ENCODE measurements around the gene GREB1L.
A peak's percentile ranks its signal among the peaks of the same experiment; 100 is the strongest.
"Not testable (repeated sequence)": the region's sequence is repeated elsewhere in the genome, so short reads cannot be mapped to it uniquely, and the experiment has no call there.

GREB1L gene

DNA sequence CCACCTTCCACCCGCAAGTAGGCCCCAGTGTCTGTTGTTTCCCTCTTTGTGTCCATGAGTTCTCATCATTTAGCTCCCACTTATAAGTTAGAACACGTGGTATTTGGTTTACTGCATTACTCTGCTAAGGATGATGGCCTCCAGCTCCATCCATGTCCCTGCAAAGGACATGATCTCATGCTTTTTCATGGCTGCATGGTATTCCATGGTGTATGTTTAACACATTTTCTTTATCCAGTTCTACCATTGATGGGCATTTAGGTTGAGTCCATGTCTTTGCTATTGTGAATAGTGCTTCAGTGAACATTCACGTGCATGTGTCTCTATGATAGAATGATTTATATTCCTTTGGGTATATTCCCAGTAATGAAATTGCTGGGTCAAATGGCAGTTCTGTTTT, 69.9 kb downstream of the GREB1L start:
- DNase-seq: not testable (repeated sequence)

DNA sequence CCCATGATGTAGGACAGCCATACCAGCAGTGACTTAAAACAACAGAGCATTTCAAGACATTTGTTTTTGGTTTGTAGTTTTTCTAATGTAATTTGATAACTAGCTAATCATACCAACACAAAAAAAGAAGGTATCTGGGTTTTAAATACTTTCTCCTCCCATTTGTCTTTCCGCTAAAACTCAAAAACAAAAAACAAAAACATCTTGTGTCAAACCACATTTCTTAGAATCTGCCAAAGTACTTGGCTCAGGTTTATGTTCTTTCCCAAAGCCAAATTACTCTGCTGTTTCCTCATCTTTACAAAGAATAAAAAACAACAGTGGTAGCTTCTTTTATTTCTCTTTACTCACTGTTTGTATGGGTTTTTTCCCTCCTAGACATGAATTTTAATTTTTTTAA, 71.5 kb downstream of the GREB1L start:
- no peak for DNase-seq

DNA sequence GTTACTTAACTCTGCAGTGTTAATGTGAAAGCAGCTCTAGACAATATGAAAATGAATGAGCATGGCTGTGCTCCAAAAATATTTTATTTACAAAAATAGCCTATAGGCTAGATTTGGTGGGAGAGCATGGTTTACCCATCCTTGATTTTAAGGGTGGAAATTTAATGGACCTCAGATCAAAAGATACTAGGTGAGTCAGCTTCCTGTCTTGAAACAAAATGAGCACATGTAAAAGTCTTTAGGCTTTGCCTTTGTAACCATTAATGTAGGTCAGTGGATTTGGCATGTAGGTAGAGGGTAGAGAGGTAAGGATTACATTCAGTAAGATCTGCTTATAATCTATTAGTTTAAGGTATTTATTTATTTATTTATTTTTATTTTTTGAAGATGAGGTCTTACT, 72.7 kb downstream of the GREB1L start:
- DNase-seq: no peak

DNA sequence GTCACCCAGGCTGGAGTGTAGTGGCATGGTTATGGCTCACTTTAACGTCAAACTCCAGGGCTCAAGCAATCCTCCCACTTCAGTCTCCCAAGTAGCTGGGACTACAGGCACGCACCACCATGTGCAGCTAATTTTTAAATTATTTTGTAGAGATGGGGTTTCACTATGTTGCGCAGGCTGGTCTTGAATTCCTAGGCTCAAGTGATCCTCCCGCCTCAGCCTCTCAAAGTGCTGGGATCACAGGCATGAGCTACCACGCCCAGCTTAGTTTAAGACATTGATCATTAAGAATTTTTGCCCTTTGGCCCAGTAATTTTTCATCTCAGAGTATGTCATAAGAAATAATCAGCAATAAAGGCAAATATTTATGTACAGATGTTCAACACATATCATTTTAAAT, 73.1 kb downstream of the GREB1L start:
- not testable (repeated sequence) for DNase-seq

DNA sequence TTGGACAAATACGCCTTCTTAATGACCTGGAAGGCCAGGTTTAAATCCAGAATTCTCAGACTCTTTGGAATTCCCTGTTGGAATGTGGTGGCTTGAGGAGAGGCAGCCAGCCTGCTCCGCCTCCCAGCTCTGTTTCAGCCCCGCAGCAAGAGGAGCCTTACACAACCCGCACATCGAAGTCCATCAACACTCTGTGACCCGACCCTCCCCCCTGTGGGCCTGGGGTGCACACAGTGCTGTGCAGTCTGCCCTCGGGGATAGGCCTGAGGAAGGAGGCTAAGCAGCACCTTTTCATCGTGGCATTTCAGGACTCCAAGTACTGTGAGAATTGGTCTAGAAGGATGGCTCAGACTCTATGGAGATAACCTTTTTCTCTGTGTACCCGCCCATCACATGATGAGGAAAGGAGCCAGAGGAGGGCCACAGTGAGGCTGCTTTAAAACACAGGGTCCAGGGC, 73.7 kb downstream of the GREB1L start:
- no peak for DNase-seq

DNA sequence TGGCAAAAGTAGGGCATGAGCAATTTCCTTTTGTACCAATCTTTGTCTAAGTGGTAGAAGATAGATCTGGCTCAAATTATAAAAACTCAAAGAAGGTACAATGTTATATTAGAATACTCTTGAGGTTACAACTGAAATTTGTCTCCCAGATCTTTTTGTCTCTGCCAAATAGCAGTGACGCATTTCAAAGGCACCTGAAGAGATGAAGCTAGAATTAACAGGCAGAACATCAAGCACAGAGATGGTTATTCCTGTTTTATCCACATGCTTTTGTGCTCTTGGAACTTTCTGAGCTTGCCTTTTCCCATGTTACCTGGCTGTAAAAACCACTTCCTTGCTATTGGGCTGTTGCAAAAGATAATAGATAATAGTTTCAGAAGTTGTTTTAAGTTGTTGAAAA, 74.3 kb downstream of the GREB1L start:
- DNase-seq: no peak

DNA sequence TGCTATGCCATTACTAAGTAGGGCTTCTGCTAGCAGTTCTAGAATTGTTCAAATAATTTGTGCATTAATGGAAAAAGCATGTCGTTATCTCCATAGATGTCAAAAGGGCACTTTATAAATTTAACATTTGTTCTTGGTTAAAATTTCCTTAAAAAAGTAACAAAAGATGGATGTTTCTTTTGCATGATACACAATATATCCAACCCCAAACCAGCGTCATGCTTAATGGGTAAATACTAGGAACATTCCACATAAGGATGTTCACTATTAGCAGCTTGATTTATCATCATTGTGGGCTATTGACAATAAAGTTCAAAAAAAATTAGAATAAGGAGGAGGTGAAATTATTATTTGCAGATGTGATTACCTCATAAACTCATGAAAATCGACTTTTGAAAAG, 79.7 kb downstream of the GREB1L start:
- no peak for DNase-seq

DNA sequence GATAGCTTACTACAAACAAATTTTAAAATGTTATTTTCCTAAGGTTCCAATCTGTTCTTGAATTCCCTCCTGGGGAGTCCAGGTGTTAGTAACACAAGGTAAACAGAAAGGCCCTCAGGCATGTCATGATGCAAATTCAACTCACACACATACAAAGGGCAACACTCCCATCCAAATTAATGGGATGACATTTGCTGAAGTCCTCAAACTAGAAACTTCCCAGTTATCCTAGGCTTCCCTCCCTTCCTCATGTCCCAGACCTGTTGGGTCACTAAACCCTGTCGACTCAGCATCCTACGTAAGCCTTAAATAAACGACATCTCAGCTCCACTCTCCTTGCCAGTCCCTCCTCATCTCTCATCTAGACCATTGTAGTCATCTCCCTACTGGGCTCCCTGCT, 85.1 kb downstream of the GREB1L start:
- DNase-seq: peak in 1 of 2 experiments; percentile 20

DNA sequence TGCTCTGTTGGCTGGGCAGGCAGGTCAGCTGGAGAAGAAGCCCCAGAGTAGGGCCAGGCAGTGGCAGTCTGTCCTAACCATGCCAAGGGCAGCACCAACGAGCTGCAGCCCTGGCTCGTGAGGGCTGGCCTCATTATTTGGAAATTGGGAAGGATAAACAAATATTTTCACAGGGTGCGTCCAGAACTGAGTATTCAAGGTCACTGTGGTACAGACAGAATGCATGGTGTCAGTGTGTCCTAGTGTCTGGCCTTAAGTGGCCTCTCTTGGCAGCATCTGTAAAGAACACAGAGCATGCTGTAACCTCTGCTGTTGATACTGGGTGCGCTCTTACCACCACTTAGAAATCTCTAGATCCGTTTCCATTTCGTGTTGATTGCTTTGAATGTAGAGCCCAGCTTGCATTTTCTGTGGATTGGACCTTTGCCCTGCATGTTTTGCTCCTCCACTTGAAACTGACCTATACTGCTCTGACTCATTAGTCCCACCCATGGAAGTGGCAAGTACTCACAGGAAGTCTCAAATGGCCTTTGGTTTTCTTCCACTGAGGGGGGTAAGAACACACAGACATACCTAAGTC, 88.2 kb downstream of the GREB1L start:
- no peak for DNase-seq

DNA sequence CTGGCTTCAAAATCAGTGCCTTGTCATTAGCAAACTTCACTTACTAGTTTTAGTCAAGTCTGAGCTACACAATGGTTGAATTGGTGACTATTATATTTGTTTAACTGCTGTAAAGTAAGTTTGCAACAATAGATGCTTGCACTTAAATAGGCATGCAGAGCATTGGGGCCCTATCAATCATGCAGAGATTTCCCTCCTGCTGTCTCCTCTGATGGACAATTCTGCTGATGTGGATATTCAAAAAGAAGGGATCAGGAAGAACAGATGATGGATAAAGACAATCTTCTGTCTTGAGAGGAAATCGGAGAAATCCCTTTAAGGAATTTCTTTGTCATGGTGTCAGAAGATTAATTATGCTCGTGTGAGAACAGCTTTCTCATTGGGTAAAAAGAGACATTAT, 89.0 kb downstream of the GREB1L start:
- no peak for DNase-seq

DNA sequence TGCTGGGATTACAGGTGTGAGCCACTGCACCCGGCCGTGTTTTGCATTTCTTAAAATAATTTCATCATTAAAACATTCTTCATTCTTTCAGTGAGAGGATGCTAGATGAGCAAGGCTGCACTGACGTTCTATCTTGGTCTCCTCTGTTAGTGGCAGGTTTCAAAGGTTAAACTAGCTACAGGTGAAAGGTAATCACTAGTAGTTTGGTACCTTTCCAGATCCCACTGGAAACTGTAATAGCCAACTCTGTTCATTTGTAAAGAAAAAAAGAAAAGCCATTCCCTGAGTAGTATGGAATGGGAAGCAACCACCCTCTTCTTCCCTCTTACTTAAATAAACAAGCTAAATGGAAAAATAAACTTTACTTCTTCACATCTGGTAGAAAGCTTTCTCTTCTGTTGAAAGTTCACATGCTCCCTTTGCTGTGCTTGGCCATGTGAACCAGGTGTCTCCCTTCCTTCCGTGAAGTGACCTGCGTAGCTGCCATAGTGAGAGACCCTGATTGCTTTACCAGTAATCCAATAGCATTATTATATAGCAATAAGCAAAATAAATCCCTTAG, 94.0 kb downstream of the GREB1L start:
- no peak for DNase-seq

DNA sequence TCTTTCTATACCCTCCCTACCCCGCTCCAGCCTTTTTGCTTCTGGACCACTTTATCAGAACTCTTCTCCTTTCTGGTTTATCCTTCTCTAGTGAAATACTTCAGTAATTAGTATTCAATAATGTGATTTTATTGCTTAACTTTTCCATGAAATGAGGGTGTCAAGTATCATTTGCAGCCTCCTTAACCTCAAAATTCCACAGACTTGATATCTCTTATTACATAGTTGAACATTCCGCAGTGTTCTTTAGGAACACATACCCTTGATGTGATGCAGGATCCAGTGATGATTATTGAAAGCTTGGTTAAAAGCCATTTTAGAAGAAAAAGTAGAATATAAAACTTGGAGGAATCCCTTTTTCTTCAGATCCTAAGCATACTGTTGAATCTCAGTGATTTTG, 94.8 kb downstream of the GREB1L start:
- DNase-seq: no peak

DNA sequence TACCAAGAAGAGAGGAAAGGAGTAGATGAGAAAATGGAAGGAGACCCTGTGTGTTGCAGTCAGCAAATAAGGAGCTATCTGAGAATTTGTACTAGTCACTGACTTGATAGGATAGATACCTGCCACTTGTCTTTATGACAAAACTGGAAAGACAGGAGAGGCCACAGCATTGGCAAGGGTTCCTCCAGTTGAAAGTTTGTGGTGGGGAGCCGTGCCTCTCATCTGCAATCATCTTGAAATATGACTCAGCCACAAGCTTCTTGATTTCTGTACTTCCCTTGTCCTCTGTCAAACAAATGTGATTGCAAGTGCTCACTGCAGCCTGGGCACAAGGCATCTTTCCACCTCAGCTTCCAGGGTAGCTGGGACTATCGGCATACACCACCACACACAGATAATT, 99.1 kb downstream of the GREB1L start:
- no peak for DNase-seq

DNA sequence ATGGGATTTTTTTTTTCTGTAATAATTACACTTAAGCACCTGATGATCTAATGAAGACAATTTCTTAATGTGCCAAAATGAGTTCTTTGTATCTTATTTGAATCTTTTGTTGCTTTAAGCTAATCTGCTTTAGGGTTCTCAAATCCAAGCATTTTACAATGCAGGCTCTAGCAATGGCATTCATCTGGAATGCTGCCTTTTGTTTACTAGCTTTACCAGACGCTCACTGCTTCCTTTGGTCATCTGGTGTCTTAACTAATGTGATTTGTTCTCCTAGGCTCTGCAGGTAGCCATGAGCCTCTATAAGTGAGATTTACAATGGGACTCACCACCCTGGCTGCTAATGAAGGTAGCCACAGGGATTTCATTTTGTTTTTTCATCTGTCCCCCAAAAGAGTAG, 100.3 kb downstream of the GREB1L start:
- no peak for DNase-seq

DNA sequence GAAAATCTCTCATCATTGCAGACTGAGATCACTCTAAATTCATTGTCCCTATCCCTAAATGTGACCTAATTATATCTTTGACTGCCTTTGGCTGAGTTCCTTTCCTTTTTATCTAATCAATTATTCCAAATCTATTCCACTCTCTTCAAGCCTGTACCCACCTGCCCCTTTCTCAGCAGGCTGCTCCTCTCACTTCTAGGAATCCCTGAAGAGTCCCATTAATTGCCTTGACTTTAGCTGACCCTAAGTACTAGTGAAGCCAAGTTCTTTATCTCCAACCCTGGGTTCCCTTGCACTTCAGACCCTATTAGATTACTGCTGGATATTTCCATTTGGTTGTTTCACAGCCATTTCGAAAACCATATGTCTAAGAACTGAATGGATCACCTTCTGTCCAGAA, 102.8 kb downstream of the GREB1L start:
- no peak for DNase-seq

DNA sequence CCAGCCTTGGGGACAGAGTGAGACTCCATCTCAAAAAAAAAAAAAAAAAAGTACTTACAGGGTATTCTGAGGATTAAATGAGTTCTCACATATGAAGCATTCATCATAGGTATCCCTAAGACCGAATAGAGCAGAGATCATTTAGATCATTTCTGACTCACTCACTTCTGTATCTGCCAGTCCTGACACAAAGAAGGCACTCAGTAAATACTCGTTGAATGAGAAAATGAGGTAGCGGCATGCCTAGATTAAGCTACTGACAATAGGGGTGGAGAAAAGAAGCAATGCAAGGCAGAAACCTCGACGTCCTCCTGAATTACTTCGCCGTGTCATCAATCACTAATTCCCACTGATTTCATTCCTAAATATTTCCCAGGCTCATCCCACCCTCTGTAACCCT, 103.8 kb downstream of the GREB1L start:
- no peak for DNase-seq

DNA sequence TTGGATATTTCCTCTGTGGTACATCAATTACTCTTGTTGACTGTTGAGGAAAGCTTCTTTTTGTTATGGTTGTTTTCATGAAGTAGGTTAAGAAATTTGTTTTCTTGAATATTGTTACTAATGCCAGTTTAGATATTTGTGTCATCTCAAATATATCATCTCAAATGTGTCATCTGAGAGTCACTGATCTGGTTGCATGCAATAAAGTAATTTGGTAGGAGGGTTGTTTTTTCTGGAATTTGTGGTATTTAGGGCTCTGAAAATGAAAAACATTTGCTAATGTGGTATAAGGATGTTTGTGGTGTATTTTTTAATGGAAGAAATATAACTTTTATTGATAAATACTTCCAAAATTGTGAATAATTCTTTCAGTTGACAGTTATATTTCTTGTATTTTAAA, 117.7 kb downstream of the GREB1L start:
- DNase-seq: no peak

DNA sequence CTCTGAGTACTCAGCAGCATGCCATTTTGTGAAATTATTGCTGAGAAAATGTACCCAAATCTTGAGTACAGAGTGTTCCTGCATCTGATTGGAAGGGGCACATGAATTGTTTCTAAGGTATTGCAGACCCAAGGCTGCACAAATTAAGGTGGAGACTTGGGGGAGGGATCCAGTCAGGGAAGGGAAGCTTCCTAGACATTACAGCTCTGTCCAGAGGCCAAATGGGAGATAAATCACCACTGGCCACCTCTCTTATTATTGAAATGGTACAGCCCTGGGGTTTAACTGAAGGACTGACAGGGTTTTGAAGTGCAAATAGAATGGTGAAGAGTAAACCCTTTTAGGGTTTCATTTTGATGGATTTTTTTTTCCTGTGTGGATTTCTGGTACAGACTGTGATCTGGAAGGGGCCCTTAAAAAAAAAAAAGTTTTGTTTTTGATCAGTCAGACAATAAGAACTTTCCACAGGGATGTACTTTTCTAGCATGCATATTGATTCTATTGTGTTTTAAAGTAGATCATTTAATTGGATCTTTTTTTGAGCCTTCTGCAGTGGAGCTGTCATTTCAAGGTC, 119.4 kb downstream of the GREB1L start:
- DNase-seq: peak in 1 of 2 experiments; percentile 16

DNA sequence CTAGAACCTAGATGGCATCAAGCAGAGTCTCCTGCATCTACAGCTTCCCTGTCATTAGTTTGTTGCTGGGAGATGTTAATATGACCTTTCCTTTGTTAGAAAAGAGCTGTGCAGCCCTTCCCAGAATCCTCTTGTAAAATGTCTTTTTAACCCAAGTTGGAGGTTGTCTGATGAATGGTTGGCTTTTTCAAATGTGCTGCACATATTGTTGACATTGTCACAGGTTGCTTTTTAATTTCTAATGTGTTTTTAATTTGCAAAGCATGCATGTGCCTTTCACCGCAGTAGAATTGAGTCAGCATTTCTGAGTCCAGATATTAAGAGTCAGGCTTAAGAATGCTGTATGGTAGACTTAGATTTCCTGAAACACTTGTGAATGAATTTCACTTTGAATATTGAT, 120.8 kb downstream of the GREB1L start:
- peak in 1 of 2 experiments; percentile 34 for DNase-seq

DNA sequence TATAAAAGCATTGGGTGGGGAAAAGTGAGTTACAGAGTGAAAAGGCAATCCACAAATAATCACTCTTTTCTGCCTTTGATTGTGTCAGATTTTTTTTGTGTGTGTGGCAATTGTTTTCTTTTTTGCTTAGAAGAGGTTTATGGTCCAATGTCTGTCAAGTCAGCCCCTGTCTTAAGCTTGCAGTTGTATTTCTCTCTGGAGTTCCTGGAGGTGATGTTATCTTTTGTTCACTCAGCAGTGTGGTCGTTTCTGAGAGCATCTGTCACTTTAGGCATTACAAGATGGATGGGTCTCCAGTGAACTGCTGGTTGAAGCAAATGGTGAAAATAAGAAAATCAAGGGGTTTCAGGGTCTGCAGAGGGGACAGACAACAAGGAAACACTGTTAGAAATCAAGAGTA, 121.3 kb downstream of the GREB1L start:
- DNase-seq: no peak

DNA sequence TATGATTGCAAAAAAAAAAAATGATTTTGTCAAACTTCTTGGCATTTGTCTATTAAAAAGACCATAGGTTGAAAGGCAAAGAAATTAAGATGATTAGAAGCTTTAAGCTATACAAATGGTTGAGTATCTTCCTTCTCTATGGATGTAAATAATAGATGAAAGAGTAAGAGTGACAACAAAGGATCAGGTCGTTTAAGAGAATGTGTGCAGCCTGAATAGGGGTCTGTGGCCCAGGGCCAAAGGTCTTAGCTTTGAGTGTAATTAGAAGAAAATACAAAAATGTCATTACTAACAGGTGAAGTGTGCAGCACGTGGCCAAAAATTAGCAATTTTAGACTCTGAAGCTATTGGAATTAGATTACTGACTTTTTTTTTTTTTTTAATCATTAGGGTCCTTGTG, 122.4 kb downstream of the GREB1L start:
- no peak for DNase-seq

DNA sequence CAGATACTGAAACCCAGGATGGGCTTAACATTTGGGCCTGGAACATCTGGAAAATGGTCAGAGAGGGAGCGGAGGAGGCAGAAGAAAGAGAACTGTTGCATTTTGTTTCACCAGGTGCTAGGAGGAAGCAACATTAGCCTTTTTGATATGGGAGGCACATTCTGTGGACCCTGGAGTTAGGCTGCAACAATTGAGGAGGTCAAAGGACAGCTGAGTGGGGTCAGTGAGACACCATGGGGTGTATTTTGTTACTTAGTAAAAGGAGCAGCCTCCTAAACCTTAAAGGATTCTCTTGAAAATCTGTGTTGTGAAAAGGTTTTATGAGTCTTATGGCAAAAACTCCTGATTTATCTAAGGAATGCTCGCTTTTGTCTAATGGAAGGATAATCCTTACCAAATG, 124.9 kb downstream of the GREB1L start:
- DNase-seq: no peak

DNA sequence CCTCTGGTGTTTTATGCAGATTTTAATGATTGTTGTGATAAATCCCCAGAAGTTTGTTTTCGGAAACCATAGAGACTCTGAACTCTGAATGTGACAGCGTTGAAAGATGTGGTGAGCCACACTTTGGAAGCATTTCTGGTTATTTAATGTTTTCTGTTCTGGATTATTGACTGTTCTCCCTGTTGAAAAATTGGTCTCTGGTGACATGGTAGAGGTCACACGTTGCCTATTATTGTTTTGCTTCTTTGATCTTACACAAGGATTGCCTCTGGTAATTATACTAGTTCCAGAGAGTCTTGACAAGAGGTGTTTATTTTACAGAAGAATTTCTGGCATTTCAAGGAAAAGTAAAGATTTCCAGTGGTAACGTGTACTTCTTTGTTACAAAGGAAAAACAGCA, 127.1 kb downstream of the GREB1L start:
- no peak for DNase-seq

DNA sequence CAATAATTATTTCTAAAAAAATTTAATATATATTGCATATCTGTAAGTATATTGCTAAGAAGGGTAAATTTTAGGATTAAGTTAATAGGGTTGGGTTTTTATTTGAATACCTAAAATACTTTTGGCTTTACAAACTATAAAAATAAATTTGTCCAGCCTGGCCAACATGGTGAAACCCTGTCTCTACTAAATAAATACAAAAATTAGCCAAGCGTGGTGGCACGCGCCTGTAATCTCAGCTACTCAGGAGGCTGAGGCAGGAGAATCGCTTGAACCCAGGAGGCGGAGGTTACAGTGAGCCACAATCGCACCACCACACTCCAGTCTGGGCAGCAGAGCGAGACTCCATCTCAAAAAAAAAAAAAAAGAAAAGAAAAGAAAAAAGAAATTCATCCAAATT, 127.6 kb downstream of the GREB1L start:
- not testable (repeated sequence) for DNase-seq

DNA sequence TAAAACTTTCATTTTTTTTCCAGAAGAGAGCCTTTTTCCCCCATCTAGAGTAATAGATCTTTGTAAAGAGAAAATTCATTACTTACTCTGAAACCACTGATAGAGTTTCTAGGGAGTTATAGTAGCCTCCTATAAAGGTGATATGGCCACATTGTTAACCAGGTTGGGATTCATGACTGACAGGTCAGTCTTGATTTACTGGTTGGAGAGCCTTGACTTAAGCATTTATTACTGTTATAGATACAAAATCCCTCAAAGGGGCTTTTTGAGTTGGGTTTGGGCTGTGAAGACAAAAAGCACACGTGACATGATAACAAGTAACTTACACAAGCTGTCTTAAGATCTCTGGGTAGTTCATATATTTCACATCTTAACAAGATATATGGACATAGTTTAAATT, 141.0 kb downstream of the GREB1L start:
- DNase-seq: no peak

All from NCI-H2081 (cell line).